GM23248 (cell line): ENCODE data around the gene LMX1A.

ENCODE experiments used
- EZH2 ChIP-seq: fragments of 200-600 bp; sonication (generic); IDR thresholded peaks from 2 replicates; pipeline ENCODE4 v1.6.1; 2018; ENCODE audit warnings: antibody characterized with exemption, mild to moderate bottlenecking; ENCODE audit not compliant: insufficient read depth, poor library complexity, severe bottlenecking
- EZH2phosphoT487 ChIP-seq: fragments of 200-600 bp; sonication (generic); IDR thresholded peaks from 2 replicates; pipeline ENCODE4 v1.6.1; 2018; ENCODE audit warnings: antibody characterized with exemption, moderate library complexity, mild to moderate bottlenecking, low read depth; ENCODE audit not compliant: insufficient read depth

- TF ChIP-seq EZH2 (no peak), EZH2phosphoT487 (no peak)
These were observed 80.2 kb downstream of the LMX1A start for GRCh38 chr1:165276314-165276713.
